CD4-positive, alpha-beta T cell treated with Interleukin-15 for 4 hours (primary cell): ENCODE results near the gene WIPF1.

Experiments
- DNase-seq: peaks from one replicate; pipeline ENCODE4 v3.0.0-alpha.2; 2020; ENCODE audit warnings: low spot score

Gene WIPF1

DNA sequence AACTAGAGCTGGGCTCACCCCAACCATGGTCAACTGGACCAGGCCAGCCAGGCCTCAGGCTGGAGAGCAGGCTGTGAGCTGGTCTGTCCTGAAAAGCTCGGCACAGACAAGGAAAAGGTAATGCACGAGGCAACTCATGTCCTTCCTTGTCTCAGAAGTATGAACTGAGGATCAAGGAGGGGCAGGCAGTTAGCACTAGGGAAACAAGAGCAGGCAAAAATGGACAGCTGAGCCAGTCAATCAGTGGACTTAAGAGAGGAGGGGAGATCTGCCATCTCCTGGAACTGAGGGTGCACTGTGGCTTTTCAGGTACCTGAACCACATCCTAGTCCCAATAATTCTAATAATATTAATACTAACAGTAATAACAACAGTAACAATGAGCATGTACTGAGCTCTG is 20.6 kb upstream of the WIPF1 start:
- DNase-seq, result no peak

DNA sequence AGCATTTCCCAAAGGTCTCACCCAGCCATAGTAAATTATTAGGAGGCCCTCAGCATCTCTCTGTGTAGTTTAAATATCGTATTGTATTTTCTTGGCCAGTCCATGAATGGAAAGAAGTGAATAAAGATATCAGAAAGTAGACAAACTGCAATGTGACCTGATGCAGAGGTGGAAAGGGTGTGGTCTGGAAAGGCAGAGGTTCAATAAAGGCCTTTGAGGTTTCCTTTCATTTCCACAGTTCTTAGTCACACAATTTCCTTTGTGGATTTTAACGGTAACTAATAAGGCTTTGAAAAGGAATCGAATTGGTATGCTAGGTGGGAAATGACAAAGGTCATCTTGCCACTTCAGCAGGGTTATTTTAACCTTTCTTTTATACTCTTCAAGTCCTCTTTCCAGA is 20.1 kb upstream of the WIPF1 start:
- peak; percentile 40 for DNase-seq

DNA sequence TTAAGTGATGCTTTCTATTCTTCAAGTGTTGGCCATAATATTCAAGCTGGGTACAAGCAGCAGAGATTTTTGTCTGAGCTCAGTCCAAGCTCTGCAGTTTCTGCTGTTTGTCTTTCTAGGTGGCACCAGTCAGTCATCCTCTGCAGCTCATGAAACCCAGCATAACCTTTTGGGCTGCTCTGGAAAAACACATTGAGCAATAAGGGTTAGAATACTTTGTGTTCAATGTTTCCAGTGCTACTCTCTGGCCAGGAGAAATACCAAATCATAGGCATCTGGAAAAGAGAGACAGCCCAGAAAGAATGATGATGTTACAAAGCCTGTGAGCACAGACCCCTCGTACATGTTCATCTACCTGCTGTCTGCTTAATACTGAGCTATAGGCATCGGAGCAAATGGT is 19.5 kb upstream of the WIPF1 start:
- DNase-seq, result no peak

DNA sequence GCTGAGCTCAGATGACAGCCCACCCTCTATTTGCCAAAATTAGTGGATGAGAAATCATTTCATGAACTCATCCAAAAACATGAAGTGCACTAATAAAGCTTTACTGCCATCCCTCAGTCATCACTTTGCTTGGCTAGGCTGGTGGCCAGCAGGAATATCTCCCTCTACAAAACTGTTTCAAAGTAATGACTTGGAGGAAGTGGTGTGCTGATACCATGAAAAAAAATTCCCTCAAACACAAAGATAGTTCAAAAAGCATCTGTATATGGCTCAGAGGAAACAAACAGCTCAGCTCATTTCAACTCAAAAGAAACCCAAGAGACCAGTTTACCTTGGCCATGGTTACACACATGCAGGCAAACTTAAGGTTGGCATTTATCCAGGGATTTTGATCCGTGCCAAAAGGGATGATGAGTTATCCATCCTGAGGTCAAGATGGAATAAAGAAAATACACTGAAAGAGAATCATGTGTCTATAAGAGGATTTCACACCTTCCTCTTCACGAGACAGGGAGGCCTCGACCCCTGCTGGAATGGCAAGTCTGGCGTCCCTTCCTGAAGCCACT is 18.4 kb upstream of the WIPF1 start:
- DNase-seq, result no peak

DNA sequence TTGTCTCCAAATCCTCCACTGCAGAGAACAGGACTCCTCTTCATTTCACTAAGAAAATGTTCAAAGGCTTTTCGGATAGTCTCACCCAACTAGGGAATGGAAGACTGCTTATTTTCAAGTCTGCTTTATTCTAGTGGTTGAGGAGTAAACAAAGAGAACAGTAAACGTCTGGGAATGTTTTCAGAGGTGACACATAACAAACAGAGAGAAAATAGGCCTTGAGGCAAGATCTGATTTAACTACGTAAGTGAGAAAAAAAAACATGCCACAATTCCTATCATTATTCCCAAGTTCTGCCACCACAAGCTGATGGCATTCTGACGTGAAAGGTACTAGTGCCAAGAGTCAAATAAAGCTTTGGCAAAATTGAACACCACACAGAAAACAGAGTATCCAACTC is 16.7 kb upstream of the WIPF1 start:
- DNase-seq, result no peak

DNA sequence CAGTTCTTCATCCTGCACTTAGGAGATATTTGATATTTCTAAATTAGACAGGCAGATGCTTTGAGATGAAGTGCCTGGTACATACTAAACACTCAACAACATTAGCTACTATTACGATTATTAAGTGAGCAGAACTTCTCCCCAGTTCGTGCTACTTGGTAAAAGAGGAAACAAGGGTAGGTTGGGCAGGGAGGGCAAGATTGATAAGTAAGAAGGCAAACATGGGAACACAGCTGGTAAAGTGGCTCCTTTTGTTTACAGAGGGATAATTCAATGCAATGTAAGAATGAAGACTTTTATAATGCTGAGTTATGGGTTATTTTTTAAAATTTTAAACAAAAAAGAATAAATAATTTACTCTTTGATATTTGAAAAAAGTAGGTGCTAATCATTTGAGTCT is 15.9 kb upstream of the WIPF1 start:
- DNase-seq, result no peak

DNA sequence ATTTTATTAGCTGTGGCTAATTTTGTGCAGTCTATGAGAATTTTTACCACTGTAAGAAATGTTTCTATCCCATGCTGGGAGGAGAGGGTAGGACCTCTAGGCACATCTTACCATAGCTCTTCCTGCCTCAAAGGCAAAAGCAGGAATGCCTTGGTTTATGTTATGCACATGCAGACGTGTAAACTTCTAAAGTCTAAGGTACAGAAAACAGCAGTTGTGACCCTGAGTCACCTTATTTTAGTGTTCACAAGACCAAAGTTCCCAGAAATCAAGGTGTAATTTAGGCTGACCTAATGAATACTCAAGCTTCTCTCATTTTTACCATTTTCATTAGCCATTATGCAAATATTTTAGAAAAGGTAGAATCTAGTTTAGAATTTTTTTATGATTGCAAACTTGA is 15.4 kb upstream of the WIPF1 start:
- no peak for DNase-seq

DNA sequence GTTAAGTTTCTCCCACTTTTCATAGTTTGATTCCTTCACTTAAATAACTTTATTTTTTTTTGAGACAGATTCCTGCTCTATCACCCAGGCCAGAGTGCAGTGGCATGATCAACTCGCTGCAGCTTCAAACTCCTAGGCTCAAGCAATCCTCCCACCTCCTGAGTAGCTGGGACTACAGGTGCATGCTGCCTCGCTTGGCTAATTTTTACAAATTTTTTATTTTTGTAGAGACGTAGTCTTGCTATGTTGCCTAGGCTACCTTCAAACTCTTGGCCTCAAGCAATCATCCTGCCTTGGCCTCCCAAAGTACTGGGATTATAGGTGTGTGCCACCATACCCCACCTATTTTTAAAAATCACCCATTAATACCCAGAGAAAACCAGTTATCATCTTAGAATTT is 14.2 kb upstream of the WIPF1 start:
- no peak for DNase-seq

DNA sequence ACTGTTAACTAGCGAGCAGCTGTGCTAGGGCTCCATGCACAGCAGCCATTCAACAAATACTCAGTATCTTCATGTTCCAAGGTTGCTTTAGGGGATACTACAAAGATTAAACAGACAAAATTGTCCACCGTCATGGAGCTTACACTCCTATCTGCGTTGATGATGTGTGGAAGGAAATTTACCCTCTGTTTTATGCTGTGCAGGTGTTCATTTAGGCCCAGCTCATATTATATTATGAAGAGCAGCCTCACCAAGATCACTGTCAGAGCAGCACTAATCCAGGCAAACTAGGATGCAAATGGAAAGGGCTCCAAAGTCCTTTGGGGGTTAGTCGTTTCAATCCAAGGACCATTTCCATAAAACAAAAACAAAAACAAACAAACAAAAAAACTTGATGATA is 13.4 kb upstream of the WIPF1 start:
- no peak for DNase-seq

DNA sequence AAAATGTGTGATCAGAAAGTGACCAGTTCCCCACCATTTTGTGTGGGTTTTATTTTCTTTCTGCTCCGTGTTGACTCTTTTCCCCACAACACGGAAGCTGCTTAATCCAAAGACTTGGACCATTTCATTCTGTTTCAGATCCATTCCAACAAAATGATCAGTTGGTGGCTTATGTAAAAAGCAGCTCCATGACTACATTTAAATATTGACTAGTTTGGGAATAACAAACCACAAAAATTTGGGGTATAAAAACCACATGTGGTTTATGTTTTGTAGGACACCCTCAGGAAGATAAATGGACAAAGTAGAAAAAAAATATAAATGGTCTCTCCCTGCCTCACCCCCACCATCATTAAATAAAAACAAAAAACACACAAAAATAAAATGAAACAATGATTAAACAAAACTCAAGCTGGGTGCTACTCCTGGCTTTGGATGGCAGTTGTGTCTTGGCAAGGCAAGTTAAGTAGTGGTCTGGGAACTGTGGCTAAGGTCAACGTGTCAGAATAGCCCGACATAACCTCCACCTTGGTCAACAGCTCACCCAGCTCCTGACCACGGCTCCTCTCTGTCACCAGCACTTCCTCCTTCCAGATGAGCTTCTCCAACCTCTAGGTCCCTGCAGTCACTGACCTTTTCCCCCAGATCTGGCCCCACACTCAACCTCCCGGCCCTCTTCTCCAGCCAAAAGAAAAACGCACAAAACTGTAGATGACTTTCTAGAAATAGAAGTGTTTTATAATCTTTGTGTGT is 12.8 kb upstream of the WIPF1 start:
- no peak for DNase-seq

DNA sequence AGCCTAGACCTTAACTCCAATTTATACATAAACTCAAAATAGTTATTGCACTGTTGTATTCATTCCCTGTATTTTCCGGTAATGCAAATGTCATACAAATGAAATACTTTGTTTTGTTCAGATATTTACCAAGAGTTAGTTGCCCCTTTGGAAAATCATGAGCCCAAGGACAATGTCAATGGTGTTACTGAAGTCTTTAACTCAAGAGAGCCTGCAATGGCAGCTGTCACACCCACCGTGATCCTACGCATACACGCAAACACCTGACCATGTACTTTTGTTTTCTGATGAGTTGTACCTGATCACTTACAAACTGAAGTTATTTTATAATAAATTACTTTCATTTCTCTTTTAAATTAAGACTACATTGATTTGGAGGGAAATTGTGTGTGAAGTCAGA is 11.7 kb upstream of the WIPF1 start:
- DNase-seq, result no peak

DNA sequence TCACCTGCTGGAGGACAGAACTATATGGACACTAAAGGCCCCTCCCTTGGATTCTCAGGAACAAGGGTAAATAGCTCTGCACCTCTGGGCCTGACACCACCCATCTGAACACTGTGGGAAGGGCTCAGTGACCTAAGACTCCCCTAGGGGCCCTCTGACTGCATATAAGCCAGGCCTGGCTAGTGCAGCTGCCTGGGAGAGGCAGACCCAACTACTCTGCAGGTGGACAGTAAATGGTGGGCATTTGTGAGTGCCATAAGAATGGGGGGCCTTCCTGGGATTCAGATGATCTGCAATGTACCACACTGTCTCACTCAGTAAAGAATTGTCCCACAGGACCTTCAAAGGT is 11.2 kb upstream of the WIPF1 start:
- DNase-seq, result no peak

DNA sequence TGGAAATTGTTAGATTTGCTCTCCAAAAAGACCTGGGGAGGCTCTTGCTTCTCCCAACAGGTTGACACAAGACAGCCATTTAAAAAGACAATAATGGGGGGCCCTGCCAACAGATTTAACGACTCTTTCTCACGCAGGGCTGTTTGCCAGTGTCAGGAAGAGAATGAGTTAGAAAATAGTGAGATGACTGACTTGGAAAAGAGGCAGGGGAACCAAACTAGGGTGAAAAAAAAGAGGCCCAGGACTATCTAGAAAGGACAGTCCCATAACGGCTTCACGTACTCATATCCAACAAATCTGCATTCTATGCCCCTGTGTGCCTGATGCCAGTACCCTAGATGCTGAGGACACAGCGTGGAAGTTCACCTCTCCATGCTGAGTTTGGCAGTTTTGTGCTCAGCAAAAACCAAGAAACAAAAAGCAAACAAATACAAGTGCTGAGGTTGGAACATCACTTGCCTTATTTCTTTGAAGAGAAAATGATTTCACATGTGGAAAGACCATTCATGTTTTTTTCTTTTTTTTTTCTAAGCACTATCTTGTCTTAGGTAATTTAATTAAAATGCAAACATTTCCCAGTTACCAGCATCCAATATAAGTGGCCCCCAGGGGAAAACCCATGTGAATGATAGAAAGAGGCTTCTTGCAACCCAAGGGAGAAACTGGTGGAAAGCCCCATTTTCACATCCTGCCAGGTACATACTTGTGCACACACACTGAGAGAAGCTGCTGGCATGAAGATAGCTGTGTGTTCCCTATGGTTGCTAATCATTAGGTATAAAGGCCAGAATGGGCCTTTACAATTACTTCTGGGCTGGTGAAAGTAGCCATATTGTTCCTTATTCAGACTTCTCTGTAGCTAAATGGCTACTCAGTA is 10.6 kb upstream of the WIPF1 start:
- DNase-seq, result peak; percentile 69

DNA sequence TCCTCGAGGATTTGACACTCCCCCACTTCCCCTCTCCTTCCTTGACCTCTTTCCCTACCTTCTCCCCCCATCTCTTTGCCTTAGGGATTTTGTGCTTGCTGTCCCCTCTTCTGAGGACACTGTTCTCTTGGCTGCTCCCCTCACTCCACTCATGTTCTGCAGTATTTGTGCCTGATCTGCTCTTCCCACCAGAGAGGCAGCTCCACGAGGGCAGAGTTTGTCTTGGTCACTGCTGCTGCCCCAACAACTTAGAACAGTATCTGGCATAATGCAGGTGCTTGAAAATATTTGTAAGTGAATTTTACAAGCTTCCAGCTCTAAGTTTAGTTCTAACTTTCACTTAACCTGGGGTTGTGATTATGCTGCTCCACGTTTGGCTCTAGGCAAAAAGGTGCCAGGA is 10.0 kb upstream of the WIPF1 start:
- DNase-seq, result no peak

DNA sequence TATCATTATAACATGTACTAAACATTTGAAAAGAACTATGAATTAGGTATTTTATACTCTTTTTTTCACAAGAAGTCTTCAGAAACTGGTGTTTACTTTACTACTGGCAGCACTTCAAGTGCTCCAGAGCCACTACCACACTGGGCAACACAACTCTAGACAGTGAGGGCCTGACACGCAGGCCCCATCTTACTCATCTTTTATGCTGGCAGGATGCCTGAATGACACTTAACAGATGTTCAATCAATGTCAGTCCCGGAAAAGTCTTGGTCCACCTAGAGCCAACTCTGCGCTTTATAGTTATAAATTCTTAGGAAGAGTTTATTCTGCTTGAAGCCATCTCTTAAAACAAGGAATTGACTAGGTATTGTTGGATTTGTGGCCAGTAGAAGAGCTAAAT is 8.7 kb upstream of the WIPF1 start:
- peak; percentile 60 for DNase-seq

DNA sequence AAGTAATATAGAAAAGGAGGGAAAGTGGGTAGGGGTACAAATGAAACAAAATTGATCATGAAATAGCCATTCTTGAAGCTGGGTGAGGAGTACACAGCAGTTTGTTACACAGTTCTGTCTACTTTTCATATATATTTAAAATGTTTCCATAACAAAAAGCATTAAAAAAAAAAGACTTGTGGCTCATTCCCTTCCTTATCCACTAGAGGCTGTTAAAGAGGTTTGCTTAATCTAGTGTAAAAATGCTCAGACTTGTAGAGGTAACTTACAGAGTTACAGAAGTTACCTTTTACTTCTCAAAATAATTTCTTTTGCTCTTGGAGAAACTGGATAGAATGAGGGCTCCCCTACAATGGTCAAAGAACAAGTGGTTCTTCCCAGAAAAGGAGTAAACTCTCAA is 8.1 kb upstream of the WIPF1 start:
- DNase-seq, result no peak

DNA sequence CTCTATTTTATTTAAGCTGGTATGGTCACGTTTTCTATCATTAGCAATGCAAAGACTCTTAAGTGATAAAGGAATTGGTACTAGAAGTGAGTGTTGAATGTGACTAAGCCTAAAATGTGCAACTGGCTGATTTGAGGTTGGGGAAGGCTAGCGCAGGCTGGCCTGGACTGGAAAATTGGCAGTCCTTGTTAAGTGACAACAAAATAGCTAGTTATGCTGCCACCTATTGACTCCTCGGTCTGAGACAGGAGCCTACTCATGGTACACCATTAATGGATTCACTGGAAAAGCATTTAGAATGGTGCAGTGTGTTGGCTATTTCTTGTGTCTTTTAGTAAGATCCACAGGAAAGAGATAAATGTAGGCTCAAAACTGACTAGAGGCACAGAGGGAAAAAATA is 5.7 kb upstream of the WIPF1 start:
- peak; percentile 76 for DNase-seq

DNA sequence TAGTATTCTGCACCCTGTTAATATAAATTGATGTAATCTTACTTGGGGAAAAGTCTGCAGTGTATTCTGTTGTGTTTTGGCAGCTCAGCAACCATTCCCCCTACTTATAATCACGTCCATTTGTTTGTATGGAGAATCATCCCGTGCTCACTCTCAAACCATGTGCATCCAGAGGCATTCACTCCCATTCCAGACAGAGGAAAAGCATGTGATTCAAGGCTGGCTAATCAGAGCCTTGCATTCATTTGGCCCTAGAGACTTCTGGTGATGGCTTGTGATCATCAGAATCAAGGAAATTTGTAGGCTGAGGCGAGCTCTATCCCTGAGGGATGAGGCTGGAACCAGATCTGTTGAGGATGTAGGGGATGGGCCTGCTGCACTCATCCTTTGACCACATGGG is 5.1 kb upstream of the WIPF1 start:
- DNase-seq, result no peak

DNA sequence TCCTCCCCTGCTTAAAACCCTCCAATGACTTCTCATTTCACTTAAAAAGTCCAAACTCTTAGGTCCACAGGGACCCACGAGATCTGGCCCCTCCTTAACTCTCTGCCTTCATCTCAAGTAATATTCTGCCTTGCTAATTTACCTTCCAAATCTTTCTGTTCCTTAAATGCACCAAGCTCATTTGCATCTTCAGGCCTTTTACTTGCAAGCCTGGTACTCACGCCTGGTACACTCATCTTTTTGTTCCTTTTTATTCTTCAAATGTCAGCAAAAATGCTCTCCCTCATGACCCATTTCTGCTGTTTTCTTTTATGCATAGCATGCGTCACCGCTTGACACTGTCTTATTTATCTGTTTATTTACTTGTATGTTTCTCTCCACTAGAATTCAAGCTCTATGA is 2.7 kb upstream of the WIPF1 start:
- peak; percentile 54 for DNase-seq

DNA sequence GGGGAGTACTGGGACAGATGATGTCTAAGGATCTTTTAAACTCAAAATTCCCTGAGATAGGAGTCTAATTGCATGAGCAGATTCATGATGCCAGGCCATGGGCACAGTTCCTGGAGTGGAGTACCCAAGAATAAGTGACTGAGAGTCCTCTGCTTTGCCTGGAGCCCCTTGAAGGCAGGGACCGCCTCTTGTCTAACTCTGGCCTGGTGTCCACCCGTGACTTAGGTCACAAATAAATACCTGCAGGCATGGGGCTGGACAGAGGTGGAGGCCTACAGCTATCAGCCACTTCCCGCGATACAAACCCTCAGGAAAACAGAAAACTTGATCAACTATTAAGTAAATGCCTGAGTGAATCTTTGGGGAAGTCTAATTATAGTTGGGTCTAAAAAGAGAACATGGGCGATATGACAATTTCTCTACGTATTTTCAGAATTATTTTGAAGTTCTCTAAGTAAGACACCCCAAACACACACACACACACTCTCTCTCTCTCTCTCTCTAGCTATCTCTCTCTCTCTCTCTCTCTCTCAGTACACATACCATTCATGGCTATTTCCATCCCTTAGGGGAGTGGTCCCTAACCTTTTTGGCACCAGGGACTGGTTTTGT is 1.8 kb upstream of the WIPF1 start:
- DNase-seq, result no peak

DNA sequence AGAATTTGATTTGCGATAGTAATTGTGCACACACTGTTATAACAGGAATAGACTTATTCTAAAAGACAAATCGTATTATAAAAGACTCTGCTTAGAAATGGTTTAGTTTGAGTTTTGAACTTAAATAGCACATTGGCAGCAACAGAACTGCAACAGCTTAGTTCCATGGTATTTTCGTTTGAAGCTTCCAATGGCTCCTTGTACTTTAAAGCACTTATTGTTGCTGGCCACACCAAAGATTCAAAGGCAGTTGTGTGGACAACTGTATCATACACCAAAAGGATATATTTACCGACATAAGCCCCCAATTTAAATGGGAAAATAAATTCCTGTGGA is 627 bp downstream of the WIPF1 start:
- DNase-seq, result no peak

DNA sequence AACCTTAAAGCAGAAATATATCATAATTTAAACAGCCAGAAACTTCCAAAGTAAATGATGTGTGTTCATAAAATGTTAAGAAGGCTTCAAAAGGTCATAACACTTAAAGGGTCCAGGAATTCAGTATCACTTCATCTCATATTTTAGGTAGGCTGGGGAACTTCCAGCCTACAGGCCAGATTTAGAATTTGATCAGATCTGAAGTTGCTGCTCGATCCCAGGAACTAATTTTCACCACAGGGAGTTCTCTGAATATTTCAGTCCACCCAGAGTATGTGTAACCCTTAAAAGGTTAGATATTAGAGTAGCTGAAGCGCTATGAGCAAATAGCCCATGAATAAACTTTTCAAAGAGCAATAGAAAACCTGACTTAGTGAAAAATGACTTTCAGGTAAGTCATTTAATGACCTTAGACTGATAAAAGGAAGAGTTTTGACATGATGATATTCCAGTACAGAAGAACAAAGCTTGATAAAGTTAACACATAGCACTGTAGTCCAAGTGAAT is 1.7 kb downstream of the WIPF1 start:
- peak; percentile 60 for DNase-seq
